ENCODE results near the gene NUDT4.
"Not testable (repeated sequence)": the region's sequence is repeated elsewhere in the genome, so short reads cannot be mapped to it uniquely, and the experiment has no call there.

NUDT4 gene

DNA sequence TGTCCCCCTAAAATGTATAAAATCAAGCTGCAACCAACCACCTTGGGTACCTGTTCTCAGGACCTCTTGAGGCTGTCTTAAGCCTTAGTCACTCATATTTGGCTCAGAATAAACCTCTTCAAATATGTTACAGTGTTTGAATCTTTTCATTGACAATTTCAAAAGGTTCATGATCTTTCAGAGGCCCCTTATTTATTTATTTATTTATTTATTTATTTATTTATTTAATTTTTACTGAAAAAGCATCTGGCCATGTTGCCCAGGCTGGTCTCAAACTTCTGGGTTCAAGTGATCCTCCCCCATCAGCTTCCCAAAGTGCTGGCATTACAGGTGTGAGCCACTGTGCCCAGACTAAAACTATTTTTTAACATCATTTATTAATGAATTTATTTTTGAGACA, 8.2 kb upstream of the NUDT4 start:
- no peak for DNase-seq

DNA sequence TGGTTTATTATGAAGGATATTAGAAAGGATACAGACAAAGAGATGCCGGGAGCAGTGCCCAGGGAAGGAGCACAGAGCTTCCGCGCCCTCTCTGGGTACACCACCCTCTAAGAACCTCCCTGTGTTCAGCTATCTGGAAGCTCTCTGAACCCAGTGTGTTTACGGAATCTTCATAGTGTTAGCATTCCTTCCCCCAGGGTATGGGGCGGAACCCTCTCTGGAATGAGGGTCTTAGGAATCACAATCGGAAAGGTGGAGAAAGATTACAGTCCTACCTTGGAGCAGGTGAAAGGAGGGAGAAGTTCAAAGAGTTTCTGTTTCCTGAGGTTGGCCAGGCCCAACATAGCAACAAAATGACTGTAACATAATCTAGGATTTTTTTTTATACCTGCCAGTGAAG, 6.8 kb upstream of the NUDT4 start:
- DNase-seq = no peak

DNA sequence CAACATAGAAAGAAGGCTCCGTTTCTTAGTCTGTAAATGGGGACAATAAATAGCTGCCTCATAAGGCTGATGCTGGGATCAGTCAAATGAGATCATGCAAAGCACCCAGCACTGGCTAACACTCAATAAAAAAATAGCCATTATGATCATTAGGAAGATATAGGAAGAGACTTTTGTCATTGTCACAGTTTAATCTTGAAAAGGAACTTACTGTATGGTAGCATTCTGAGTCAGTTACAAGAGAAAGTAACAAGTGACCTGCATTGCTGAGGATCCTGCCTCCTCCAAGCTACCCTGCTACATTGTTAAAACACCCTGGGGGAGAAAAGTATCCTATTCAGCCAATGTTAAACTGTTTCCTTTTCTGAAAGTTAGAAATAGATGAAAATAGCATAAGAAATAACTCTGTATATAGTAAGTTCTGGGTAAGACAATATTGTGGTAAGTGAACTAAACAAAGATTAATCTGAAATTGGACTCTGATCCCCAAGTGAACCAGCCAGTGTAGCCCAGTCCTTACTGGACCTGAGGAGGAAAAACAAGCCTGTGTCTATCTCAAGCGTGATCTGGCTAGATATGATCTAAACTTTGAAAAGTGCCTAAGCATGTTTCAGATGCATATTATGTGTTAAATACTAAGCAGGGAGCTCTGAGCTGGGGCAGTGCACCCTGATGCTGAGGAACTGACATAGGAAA, 3.6 kb upstream of the NUDT4 start:
- no peak for DNase-seq

DNA sequence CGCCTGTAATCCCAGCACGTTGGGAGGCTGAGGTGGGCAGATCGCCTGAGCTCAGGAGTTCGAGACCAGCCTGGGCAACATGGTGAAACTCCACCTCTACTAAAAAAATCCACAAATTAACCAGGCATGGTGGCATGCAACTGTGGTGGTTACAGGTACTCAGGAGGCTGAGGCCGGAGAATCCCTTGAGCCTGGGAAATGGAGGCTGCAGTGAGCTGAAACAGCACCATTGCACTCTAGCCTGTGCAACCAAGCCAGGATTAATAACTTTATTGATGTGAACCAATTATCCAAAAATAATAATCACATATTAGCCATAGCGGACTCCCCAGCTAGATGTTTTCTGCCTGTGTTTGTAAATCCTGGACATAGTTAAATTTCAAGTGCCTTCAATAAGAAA, 1.8 kb upstream of the NUDT4 start:
- DNase-seq = no peak

DNA sequence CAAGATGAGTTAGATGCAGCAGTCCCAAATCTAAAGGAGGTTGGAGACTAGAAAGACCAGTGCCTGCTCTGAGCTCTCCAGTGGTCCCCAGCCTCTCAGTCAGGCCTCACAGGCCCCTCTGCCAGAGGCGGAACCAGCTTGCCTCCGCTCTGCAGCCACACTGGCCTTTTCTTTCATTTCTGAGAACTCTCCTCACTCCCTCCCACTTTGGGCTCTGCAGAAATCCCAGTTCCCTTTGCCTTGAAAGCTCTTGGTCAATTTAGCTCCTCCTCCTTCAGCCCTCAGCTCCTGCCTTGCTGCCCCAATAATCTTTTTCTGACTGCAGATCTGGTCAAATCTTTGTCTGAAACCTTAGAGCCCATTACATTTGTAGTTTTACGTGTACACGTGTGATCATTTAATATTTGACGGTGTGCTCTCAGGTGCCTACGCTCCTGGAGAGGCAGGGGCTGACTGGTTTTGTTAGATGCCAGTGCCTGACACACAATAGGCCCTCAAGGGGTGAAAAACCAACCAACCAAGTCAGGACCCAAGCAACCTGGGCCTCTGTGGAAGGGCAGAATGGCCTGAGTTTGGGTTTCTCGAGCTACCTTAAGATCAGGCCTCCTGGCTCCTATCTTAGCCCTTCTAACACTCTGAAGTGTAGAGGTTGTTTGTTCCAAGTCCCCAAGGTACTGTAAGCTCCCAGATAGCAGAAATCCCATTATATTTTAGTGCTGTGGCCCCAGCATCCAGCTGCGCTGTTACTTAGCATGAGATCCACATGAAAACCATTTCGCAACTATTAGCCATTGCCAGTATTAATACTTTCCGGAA, 1.1 kb upstream of the NUDT4 start:
- DNase-seq = no peak

DNA sequence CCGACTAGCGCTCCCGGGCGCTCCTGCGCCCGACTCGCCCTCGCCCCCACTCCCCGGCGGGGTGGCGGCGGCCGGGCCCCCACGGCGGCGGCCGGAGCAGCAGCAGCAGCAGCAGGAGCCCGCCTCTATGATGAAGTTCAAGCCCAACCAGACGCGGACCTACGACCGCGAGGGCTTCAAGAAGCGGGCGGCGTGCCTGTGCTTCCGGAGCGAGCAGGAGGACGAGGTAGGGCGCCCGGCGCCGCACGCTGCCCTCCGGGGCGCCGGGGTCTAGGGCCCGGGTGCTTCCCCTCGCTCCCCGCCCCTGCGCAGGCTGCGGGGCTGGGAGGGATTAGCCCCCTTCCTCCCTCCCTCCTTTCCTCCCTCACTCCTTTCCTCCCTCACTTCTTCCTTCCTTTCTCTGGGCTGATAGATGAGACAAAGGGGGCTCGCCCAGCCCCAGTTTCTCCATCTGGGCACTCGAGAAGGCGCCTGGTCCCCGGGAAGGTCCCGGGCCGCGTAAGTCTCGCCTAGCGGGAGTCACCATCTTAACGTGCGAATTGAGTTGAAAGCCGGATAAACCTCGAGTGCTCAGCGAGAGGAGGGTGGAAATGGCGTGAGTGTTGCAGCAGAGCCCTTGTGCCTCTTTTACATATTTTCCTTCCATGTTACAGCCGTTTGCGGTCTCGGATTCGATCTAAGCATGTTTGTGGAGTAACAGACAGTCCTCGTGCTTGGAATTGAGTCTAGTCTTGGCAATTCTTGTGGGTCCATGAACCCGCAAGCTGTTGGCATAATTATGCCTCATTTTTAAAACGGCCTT, 672 bp downstream of the NUDT4 start:
- DNase-seq = peak; percentile 35

DNA sequence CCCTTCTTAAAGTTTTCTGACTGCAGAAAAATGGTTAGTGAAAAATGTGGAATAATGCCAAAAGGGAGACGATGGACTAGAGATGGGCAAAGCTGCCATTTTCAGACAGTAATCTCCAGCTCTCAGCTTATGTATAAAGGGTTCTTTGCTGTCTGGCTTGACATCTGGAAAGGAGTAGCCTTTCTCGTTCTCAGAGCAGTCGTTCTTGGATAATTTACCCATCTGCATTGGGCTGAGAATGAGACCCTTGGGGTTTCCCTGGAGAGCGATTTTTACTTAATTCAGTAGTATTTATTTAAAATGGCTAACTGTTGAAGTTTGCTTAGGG, 1.2 kb downstream of the NUDT4 start:
- DNase-seq = no peak

DNA sequence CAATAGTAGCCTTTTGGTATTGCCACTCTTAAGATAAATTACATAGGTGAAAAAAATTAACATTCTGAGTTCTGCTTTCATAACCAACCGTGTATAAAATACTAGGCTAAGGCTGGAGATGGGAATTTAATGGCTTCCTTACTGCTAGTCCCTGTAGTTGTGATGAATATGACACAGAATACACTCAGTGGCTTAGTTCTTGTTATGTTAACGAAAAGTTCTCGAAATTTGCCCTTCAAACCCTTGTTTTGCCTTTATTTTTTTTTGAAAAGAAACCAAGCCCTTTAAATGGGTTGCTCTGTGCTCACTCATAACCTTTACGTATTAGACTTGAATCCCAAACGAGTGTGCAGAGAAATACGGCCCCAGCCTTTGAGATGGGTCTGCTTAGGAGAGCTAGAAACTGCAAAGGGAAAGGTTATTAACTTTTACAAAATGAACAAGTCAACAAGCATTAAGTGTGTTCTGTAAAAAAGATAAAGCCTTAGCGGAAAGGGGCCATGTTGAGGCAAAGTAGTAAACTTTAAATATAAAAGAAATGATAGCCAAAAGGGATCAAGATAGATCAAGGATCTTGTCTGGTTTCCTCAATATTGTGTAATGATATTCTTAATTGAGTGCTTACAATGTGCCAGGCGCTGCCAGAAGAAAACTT, 1.7 kb downstream of the NUDT4 start:
- DNase-seq = no peak

DNA sequence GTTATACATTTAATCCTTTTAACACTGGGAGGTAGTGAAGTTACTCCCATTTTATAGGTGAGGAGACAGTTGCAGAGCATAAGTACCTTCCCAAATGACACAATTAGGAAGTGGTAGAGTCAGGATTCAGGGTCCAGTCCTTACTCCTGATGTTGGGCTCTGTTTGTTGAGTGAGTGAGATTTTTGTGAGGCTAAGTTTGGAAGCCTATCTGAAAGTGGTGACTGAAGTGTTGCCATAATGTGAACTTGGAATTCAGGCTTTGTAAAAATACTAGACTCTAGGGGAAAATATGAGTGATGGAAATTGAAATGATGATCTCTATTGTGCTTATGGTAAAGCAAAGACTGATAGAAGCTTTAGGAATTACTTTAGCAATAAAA, 2.2 kb downstream of the NUDT4 start:
- DNase-seq = no peak

DNA sequence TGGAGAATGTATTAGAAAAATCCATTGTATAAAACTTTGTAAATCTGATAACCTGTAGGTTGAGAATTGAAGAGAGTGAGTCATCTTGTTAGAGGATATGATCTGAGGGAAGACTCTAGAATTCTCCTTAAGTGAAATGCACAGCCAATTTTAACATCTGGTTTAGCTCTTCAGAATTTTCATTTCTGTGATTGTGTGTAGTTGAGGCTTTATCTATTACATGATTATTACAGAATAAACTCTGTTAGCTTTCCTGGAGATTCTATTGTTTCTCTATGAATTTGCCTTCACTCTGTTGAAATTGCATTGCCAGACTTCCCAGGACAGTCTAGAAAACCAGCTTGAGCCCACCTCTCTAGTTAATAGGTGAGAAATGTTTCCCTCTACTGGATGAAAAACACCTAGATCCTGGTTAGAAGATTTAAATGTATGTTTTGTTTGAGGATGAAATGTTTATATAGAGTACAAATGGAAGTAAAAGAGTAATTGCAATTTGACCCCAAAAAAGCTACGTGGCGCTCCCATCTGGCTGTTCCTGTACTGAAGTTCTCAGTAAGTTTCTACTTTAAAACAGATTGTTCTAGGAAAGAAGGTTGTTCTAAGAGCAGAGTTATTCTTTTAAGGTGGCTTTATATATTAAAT, 2.9 kb downstream of the NUDT4 start:
- DNase-seq = no peak

DNA sequence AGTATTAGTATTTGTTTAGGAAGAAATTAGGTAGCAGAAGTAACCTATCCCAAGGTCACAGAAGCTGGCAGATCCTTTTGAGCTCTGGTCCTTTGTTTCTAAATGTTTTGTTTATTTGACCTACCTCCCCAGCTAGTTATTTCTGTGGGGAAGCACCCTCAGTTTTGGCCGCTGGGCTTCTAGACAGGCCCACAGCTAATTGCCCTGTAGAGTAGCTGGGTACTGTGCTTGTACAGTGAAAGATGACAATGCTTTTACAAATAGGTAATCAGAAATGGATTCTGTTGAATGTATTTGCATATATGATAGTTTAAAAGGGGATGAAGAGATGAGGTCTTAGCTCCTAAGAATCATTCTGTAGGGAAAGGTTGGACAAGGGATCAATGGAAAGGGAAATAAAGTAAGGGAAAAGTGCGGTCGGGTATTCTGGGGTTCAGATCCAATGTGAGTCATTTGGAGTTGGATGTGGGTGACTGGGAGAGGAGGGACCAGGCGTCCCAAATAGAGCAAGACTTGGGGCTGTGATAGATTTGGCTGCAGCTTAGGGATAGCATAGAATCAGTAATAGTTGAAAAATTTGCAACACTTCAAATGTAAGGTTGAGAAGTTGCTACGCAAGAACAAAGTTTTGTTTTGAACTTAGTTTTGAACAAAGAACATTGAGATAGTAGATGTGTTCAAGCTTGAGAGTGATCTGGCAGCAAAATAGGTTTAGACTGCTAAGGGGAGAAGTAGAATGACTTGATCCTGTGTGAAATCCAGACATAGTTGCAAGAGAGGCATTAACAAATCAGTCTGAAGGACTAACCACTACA, 3.6 kb downstream of the NUDT4 start:
- DNase-seq = no peak

DNA sequence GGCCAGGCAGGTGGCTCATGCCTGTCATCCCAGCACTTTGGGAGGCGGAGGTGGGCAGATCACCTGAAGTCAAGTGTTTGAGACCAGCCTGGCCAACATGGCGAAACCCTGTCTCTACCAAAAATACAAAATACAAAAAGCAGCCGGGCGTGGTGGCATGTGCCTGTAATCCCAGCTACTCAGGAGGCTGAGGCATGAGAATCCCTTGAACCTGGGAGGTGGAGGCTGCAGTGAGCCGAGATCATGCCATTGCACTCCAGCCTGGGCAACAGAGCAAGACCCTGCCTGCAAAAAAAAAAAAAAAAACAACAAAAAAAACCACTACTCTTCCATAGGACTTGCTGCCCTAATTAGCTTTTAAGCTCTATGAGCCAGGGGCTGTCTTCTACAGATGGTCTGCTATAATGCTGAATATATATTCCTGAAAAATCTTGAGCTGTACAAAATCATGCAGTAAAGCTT, 4.3 kb downstream of the NUDT4 start:
- DNase-seq = not testable (repeated sequence)

DNA sequence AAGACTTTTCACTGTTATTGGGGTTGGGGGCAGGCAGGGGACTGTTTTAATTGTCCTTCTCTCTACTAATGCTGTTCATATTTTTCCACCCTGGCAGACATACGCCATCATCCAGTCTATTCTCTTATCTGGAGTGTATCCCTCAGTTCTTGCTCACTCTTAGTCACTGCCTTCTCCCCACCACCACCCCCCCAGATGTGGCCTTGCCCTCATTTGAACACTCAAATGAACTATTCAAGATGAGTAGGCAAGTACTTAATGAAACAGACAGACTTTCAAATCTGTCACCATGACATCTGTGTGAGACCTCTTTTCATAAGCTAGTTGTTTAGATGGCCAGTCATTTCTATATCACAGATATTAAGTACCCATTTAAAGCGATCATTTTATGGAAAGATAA, 10.1 kb downstream of the NUDT4 start:
- DNase-seq = no peak

DNA sequence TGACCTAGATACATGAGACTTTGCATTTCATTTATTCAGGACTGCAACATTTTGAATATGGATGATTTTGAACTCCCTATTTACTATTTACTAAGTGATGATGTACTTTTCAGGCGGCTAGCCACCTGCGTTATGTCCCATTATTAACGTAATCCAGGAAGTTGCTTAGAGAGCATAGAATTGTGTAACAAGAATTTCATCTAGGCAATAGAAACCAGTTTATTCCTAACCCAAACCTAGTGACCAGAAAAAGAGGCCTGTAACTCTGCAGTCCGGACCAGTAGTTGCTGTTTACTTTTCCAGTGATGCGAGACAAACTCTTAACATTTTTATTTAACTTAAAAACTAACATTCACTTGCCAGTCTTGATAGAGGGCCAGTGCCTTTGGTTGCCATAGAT, 12.3 kb downstream of the NUDT4 start:
- DNase-seq = no peak

DNA sequence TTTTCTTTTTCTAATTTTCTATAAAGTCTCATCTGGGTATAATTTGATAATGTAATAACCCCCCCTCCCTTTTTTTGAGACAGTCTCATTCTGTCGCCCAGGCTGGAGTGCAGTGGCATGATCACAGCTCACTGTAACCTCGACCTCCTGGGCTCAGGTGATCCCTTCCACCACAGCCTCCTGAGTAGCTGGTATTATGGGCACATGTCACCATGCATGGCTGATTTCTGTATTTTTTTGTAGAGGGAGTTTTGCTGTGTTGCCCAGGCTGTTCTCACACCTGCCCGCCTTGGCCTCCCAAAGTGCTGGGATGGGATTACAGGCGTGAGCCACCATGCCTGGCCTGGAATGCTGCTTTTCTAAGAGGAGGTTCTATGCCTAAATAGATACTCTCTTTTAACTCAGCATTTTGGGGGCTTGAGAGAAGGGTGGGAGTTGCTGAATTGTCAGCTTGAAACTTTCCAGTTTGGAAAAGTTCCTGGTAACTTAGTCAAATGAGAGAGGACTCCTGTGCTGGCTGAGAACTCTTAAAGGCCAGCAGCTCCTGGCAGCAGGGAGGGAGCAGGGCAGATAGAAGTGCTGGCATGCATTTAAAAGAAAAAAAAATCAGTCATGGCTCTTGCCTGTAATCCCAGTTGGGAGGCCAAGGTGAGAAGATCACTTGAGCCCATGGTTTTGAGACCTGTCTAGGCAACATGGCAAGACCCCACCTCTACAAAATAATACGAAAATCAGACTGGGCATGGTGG, 13.0 kb downstream of the NUDT4 start:
- DNase-seq = no peak

DNA sequence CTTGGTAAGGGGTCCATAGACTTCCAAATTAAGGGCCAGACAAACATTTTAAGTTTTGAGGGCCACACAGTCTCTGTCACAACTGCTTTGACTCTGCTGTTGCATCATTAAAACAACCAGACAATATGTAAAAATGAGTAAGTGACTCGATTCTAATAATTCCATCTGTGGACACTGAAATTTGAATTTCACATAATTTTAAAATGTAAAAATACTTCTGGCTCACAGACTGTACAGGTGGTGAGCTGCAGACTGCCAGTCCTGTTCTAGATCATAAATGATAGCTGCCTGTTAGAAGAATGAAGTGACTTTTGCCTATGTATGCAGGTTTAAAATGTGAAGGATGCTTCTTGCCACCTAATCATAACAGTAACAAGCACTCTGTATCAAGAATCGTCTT, 15.7 kb downstream of the NUDT4 start:
- DNase-seq = no peak

DNA sequence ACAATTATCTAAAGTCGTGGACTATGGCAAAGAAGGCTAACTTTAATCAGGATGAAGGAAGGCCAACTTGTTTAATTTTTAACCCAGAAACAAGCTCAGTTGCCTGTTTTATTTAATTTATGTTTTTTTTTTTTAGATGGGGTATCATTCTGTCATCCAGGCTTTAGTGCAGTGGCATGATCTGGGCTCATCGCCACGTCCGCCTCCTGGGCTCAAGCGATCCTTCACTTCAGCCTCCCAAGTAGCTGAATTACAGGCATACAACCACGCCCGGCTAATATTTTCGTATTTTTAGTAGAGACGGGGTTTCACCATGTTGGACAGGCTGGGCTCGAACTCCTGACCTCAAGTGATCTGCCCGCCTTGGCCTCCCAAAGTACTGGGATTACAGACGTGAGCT, 19.7 kb downstream of the NUDT4 start:
- no peak for DNase-seq

DNA sequence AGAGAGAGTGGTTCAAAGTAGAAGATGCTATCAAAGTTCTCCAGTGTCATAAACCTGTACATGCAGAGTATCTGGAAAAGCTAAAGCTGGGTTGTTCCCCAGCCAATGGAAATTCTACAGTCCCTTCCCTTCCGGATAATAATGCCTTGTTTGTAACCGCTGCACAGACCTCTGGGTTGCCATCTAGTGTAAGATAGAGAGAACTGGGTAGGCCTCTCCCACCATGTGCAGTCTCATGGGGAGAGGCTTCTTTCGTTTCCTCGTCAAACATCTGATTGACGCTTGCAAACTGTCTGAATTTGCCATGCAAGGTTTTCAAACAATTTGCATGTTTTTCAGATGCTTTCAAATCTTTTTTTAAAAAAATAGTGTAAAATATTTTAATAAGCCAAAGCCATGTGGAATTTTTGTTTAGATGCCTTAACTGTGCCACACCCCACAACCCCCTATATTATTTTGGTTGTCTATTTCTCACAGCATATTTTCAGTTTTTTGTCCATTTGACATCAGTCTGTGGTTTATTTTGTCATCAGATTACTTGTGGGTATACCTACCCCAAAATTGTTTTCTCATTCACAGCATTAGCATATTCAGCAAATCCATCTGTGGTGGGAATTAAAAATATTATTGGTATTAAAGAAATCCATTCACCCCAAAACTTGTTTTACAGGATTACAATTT, 21.6 kb downstream of the NUDT4 start:
- DNase-seq = not testable (repeated sequence)

DNA sequence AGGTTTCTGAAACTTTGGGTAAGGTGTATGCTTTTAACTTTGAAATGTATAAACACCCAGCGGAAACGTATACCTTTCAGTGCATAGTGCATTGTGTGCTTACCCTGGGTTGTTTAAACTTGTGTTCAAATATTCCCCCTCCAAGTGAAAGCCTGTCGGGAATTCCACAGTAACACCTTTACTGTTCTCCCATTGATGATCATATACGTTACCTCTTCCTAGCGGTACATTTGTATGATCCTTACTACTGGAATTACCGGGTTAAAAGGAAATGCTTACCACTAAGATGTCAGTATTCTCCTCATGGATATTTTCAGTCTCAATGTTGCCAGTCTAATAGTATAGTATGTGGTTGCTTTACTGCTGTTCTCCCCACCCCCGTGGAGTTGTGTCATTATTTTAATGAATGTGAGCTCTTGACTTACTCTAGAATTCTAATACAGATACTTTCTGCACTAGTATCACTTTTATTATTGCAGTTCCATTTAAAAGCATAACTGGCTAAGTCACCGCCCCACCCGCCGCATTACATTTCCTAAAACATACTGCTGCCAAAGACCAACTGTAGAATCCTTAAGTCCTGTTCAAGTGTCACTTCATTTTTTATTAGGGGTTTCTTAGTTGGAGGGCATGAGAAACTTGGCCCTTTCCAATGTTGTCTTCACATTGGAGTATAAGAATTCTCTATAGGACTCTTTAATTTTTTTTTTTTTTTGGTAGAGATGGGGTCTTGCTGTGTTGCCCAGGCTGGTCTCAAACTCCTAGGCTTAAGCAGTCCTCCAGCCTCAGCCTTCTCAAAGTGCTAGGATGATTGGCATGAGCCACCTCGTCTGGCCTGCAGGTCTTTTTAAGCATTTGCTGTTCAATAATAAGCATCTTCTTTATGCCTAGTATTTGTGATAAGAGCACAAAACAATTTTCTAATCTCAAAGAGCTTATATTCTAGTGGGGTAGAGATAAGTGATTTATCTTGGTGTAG, 24.9 kb downstream of the NUDT4 start:
- DNase-seq = no peak

Measured in activated CD4-positive, alpha-beta T cell treated with anti-CD3 and anti-CD28 coated beads for 1 hour (primary cell).